ENCODE measurements around the gene FAM200C. TPM values are rescaled to one million over a fixed set of nuclear protein-coding genes. Genes with fewer than 3 reads are reported as not detected.

Gene FAM200C
- polyA plus RNA-seq, 12 donors: 6.1 to 16.3 (median 10.8) TPM; not detected in 1

Other genes starting within 250 kb of the FAM200C start
- under 1 TPM in 2 of 12 donors, not detected in 10; 0.18 to 0.30 TPM for gene FABP6, start 170.5 kb downstream of the FAM200C start, polyA plus RNA-seq (ENCODE audit: insufficient read length in 12 of 12)
- 10 to 100 TPM in 1 of 12 donors, 1 to 10 TPM in 10, not detected in 1; 4.3 to 10.4 (median 5.9) TPM for gene CCNJL, start 87.5 kb downstream of the FAM200C start, polyA plus RNA-seq (ENCODE audit: insufficient read length in 12 of 12)
- gene C1QTNF2, start 29.4 kb downstream of the FAM200C start, polyA plus RNA-seq (ENCODE audit: insufficient read length in 12 of 12): 10 to 100 TPM in 10 of 12 donors, 1 to 10 TPM in 1, not detected in 1; 8.7 to 34.0 (median 22.4) TPM
- 10 to 100 TPM in 11 of 12 donors, not detected in 1; 33.5 to 54.1 (median 41.9) TPM for gene SLU7, start 19.0 kb upstream of the FAM200C start, polyA plus RNA-seq (ENCODE audit: insufficient read length in 12 of 12)
- 10 to 100 TPM in 11 of 12 donors, not detected in 1; 17.0 to 55.8 (median 37.8) TPM for gene PTTG1, start 21.8 kb upstream of the FAM200C start, polyA plus RNA-seq (ENCODE audit: insufficient read length in 12 of 12)

Data from muscle of arm (tissue), 12 donors.